PC-9 (cell line): ENCODE data around the gene MICAL2. TPM values are rescaled to one million over a fixed set of nuclear protein-coding genes. Genes with fewer than 3 reads are reported as not detected.

ENCODE experiments used
- BruUV-seq: library from RNA; stranded (reverse); fragments of 400-500 nt; replicated peaks from 2 replicates; lab custom pipeline; 2021; lab: Mats Ljungman, UMichigan
- CTCF ChIA-PET: fragments of 300-600 bp; sonication (Branson Sonifier 250); formaldehyde crosslinking; loops from one replicate; lab custom pipeline; 2022; ENCODE audit warnings: antibody characterized with exemption; lab: Charles Lee
- POLR2A ChIA-PET: fragments of 300-600 bp; sonication (Branson Sonifier 250); formaldehyde crosslinking; loops from one replicate; lab custom pipeline; 2022; ENCODE audit warnings: antibody characterized with exemption; ENCODE audit not compliant: unreplicated experiment; lab: Charles Lee
- DNase-seq, 2 experiments: peaks; one replicate each; pipeline versions ENCODE4 v3.0.0 to v3.0.0-alpha.2; 2015 to 2022; ENCODE audit warnings: mixed read lengths in 1 of 2
- H2AFZ ChIP-seq: fragments of 200-600 bp; sonication (generic); 2 replicates; pipeline ENCODE4 v1.8.1; 2017; ENCODE audit warnings: antibody characterized with exemption
- H3F3A ChIP-seq: fragments of 200-600 bp; sonication (generic); 2 replicates; pipeline ENCODE4 v1.8.1; 2017; ENCODE audit warnings: antibody characterized with exemption, mild to moderate bottlenecking, low read depth; ENCODE audit not compliant: insufficient read depth
- H3K27ac ChIP-seq: fragments of 200-600 bp; sonication (generic); 2 replicates; pipeline ENCODE4 v1.6.1; 2016; ENCODE audit warnings: mixed run types
- H3K27me3 ChIP-seq: fragments of 200-600 bp; sonication (generic); 2 replicates; pipeline ENCODE4 v1.6.1; 2016; ENCODE audit warnings: low read depth, mixed run types; ENCODE audit not compliant: insufficient read depth
- H3K36me3 ChIP-seq: fragments of 200-600 bp; sonication (generic); 2 replicates; pipeline ENCODE4 v1.6.1; 2016; ENCODE audit warnings: low read depth, mixed run types
- H3K4me1 ChIP-seq: fragments of 200-600 bp; sonication (generic); replicated peaks from 2 replicates; pipeline ENCODE4 v1.6.1; 2016; ENCODE audit warnings: mixed run types; ENCODE audit not compliant: insufficient read depth
- H3K4me2 ChIP-seq: fragments of 200-600 bp; sonication (generic); 2 replicates; pipeline ENCODE4 v1.6.1; 2017; ENCODE audit warnings: mixed run types
- H3K4me3 ChIP-seq: fragments of 200-600 bp; sonication (generic); 2 replicates; pipeline ENCODE4 v1.6.1; 2016; ENCODE audit warnings: mixed run types
- H3K79me2 ChIP-seq: fragments of 200-600 bp; sonication (generic); 2 replicates; pipeline ENCODE4 v1.6.1; 2017; ENCODE audit warnings: low read depth, mixed run types
- H3K9me2 ChIP-seq: fragments of 200-600 bp; sonication (generic); 2 replicates; pipeline ENCODE4 v1.8.1; 2017; ENCODE audit warnings: mild to moderate bottlenecking; ENCODE audit not compliant: insufficient read depth
- H3K9me3 ChIP-seq: fragments of 200-600 bp; sonication (generic); 2 replicates; pipeline ENCODE4 v1.8.1; 2016; ENCODE audit warnings: low read depth; ENCODE audit not compliant: insufficient read depth
- H4K20me1 ChIP-seq: fragments of 200-600 bp; sonication (generic); 2 replicates; pipeline ENCODE4 v1.8.1; 2017; ENCODE audit not compliant: insufficient read depth
- EZH2 ChIP-seq: fragments of 200-600 bp; sonication (generic); IDR thresholded peaks from 2 replicates; pipeline ENCODE4 v1.8.0; 2017; ENCODE audit warnings: antibody characterized with exemption, low read depth
- intact Hi-C: fragments of 100-400 bp; cut with micrococcal nuclease; formaldehyde crosslinking; loops from one replicate; pipeline ENCODE4 v1.10.0; 2022; ENCODE audit not compliant: unreplicated experiment
- total RNA-seq: library from RNA; stranded (reverse); gene quantifications from 2 replicates; pipeline ENCODE4 v1.2.3, GENCODE V29; 2021
- TF ChIP-seq, protein P1 (sequence below): fragments of 200-600 bp; sonication (generic); conservative IDR thresholded peaks from 2 replicates; pipeline ENCODE4 v1.6.1; 2017; ENCODE audit warnings: mixed run types, antibody characterized with exemption, mild to moderate bottlenecking, moderate library complexity

Gene MICAL2
- total RNA-seq, 1 experiment from 2014 or later = 32.4 TPM

DNA sequence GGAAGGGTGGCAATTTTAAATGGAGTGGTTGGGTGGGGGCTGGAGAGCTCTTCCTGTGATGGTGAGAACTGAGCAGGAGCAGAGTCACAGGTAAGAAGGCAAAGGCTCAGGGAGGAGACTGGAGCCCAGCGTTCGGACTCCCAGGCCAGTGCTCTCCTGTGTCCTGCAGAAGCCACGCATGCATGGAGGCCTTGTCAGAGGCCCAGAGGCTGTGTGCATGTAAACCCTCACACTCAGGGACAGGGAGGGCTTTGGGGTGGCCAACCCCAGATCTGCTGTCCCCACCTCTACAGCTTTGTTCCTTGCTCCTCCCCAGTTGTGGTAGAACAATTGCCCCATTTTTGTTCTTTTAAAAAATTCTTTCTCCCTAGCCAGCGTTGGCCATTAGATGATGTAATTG, 136.6 kb downstream of the MICAL2 start:
- no peaks in the 10 kb centered on the region for H3K9me3 ChIP-seq
- no peaks in the 10 kb centered on the region for H3K27me3 ChIP-seq
- ChIA-PET POLR2A (no interaction called here), CTCF (interaction anchor here (0.6 kb wide), 1 partner anchor 78 kb away, joined by 3 read pairs; no protein-coding TSS in a partner anchor)
- intact Hi-C loops = loop anchor here (5.0 kb wide), 3 partner anchors 35 to 180 kb away; no protein-coding TSS in a partner anchor
- H3F3A ChIP-seq = peaks cover 17% of the 10 kb centered on the region; the same call in 1 of the 2 replicates
- peak overlapping the region; percentile 73; the same call in 1 of the 2 replicates for H3K4me2 ChIP-seq
- no peak for TF ChIP-seq EZH2
- TF ChIP-seq, protein P1, sequence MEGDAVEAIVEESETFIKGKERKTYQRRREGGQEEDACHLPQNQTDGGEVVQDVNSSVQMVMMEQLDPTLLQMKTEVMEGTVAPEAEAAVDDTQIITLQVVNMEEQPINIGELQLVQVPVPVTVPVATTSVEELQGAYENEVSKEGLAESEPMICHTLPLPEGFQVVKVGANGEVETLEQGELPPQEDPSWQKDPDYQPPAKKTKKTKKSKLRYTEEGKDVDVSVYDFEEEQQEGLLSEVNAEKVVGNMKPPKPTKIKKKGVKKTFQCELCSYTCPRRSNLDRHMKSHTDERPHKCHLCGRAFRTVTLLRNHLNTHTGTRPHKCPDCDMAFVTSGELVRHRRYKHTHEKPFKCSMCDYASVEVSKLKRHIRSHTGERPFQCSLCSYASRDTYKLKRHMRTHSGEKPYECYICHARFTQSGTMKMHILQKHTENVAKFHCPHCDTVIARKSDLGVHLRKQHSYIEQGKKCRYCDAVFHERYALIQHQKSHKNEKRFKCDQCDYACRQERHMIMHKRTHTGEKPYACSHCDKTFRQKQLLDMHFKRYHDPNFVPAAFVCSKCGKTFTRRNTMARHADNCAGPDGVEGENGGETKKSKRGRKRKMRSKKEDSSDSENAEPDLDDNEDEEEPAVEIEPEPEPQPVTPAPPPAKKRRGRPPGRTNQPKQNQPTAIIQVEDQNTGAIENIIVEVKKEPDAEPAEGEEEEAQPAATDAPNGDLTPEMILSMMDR = no peak
- no peak overlapping the region for H3K27ac ChIP-seq
- peaks cover 62% of the 10 kb centered on the region for H3K4me1 ChIP-seq
- no peak overlapping the region for H2AFZ ChIP-seq
- H3K79me2 ChIP-seq = peaks cover 11% of the 10 kb centered on the region; the same call in 1 of the 2 replicates
- no peaks in the 10 kb centered on the region for H3K9me2 ChIP-seq
- no TSS peak for BruUV-seq
- no peak overlapping the region for H3K4me3 ChIP-seq
- no peaks in the 10 kb centered on the region; the same call in 1 of the 2 replicates for H3K36me3 ChIP-seq
- H4K20me1 ChIP-seq = no peaks in the 10 kb centered on the region
- no peak for DNase-seq

DNA sequence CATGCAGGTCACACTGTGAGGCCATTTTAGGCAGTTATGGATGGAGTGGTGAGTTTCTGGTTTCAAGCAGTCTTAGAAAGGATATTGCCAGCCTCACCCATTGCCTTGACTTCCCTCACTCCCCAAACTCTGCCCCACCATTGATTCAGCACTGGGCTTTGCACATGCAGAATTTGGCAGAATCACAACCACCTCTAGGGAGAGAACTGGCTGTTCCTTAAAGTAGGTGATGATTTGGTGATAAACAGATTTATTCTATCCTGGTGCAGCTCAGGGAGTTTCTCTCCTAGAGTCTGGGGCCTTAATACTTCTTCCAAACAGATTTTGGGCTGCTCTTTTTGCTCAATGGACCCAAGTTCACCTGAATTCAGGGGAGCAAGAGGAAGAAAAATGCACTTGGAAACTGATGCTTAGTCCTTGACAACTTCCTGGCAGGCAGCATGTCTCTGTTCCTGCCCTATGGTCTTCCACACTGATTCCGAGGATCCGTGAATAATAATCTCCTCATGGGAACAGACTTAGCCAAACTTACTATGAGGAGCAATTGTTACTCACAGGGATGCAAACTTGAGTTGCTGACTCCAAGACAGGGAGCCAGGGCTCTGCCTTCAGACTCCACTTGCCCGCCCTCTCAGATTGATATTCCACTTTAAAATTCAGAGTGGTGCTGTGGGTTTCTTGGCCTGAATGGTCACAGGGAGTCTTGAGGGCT, 137.3 kb downstream of the MICAL2 start:
- intact Hi-C loops = loop anchor here (1.0 to 5.0 kb wide), 4 partner anchors 35 to 180 kb away; no protein-coding TSS in a partner anchor
- no TSS peak for BruUV-seq
- Histone ChIP-seq H3K9me3 (no peaks in the 10 kb centered on the region), H4K20me1 (no peaks in the 10 kb centered on the region), H3K79me2 (peaks cover 11% of the 10 kb centered on the region; the same call in 1 of the 2 replicates), H3K36me3 (no peaks in the 10 kb centered on the region; the same call in 1 of the 2 replicates), H3K4me2 (peak overlapping the region; percentile 73), H3F3A (peaks cover 17% of the 10 kb centered on the region; the same call in 1 of the 2 replicates), H3K27me3 (no peaks in the 10 kb centered on the region), H2AFZ (no peak overlapping the region), H3K4me3 (no peak overlapping the region), H3K9me2 (no peaks in the 10 kb centered on the region), H3K4me1 (peaks cover 62% of the 10 kb centered on the region), H3K27ac (peak overlapping the region; percentile 49)
- ChIA-PET POLR2A (interaction anchor here (0.6 to 0.7 kb wide), 2 partner anchors 84 to 174 kb away, joined by 3 to 6 read pairs; no protein-coding TSS in a partner anchor), CTCF (no interaction called here)
- no peak for DNase-seq
- no peak for TF ChIP-seq EZH2
- TF ChIP-seq, protein P1 = no peak

DNA sequence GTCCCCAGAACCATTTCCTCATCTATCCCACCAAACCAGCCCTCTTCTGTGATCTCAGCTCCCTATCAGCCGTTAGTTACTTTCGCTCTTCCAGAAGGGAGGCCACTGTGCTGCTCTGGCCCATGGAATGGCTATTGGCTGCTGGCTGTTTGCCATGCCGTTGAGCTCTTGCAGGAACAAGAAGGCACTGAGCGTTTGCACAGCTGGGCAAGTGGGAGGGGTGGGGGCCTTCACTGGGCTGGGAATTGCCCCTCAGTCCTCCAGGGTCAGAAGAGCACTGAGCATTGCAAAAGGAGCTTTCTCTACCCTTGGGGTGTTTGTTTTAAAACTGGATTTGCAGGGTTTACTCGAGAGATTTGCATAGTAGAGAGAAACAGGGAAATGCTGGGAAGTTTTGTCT, 137.9 kb downstream of the MICAL2 start:
- ChIA-PET CTCF (no interaction called here), POLR2A (interaction anchor here (0.6 to 0.7 kb wide), 3 partner anchors 85 to 1172 kb away, joined by 3 to 18 read pairs (median 6); no protein-coding TSS in a partner anchor)
- H3K4me2 ChIP-seq = peak overlapping the region; percentile 73
- no peaks in the 10 kb centered on the region for H4K20me1 ChIP-seq
- no peaks in the 10 kb centered on the region; the same call in 1 of the 2 replicates for H3K36me3 ChIP-seq
- peaks cover 62% of the 10 kb centered on the region for H3K4me1 ChIP-seq
- DNase-seq = peak; percentile 88 to 97
- intact Hi-C loops = loop anchor here (1.0 to 5.0 kb wide), 4 partner anchors 34 to 181 kb away; no protein-coding TSS in a partner anchor
- H3K79me2 ChIP-seq = peaks cover 11% of the 10 kb centered on the region; the same call in 1 of the 2 replicates
- BruUV-seq = no TSS peak
- TF ChIP-seq, protein P1 = no peak
- TF ChIP-seq EZH2 = no peak
- H3F3A ChIP-seq = peaks cover 17% of the 10 kb centered on the region; the same call in 1 of the 2 replicates
- no peak overlapping the region for H2AFZ ChIP-seq
- no peaks in the 10 kb centered on the region for H3K27me3 ChIP-seq
- H3K27ac ChIP-seq = peak overlapping the region; percentile 59
- no peaks in the 10 kb centered on the region for H3K9me2 ChIP-seq
- H3K9me3 ChIP-seq = no peaks in the 10 kb centered on the region
- no peak overlapping the region for H3K4me3 ChIP-seq
